Spinal cord (tissue), 10 donors: Measurements from ENCODE around the gene IQCN. TPM values are rescaled to one million over a fixed set of nuclear protein-coding genes. Genes with fewer than 3 reads are reported as not detected.
A peak's percentile ranks its signal among the peaks of the same experiment; 100 is the strongest.

ENCODE experiments used
- DNase-seq, 6 donors: peaks; one replicate each; pipeline versions ENCODE4 v3.0.0 to v3.0.0-alpha.2; 2013 to 2015; ENCODE audit warnings: low spot score in 6 of 6, low read depth in 4 of 6
- H3K27ac ChIP-seq: one replicate; pipeline ENCODE4 v1.5.1; 2013; ENCODE audit warnings: low read depth, low read length, control low read depth
- H3K27me3 ChIP-seq: one replicate; pipeline ENCODE4 v1.6.1; 2013; ENCODE audit warnings: low read length; ENCODE audit not compliant: control insufficient read depth, insufficient read depth
- H3K36me3 ChIP-seq: one replicate; pipeline ENCODE4 v1.6.1; 2013; ENCODE audit warnings: low read length; ENCODE audit not compliant: control insufficient read depth, insufficient read depth
- H3K4me1 ChIP-seq: one replicate; pipeline ENCODE4 v1.6.1; 2013; ENCODE audit warnings: low read length; ENCODE audit not compliant: control insufficient read depth, insufficient read depth
- H3K4me3 ChIP-seq: one replicate; pipeline ENCODE4 v1.5.1; 2013; ENCODE audit warnings: low read depth, low read length, control low read depth
- H3K9me3 ChIP-seq: one replicate; pipeline ENCODE4 v1.6.1; 2013; ENCODE audit warnings: low read length; ENCODE audit not compliant: control insufficient read depth, insufficient read depth
- WGBS: methylation state at CpG from one replicate; pipeline ENCODE4 v1.1.5; 2013; ENCODE audit warnings: missing lambda C conversion rate; ENCODE audit not compliant: insufficient coverage; 5-methylcytosine and 5-hydroxymethylcytosine counted together
- polyA plus RNA-seq, 2 donors: library from polyadenylated mRNA; unstranded; fragments of 120-200 nt; gene quantifications; one replicate each; pipeline ENCODE4 v1.2.1, GENCODE V29; 2013; ENCODE audit not compliant: insufficient read length in 2 of 2
- total RNA-seq, 2 donors: library from RNA; depleted of rRNA in 1 of 2; stranded (reverse); fragments of 120-200 nt in 1 of 2; fragments of >200 nt in 1 of 2; gene quantifications; one replicate each; pipeline versions ENCODE4 v1.2.3 to v1.2.4, GENCODE V29; 2013 to 2014
- donor health status: healthy.

IQCN gene
- total and polyA plus RNA-seq, 4 donors: 0.59 to 9.0 (median 4.7) TPM

DNA sequence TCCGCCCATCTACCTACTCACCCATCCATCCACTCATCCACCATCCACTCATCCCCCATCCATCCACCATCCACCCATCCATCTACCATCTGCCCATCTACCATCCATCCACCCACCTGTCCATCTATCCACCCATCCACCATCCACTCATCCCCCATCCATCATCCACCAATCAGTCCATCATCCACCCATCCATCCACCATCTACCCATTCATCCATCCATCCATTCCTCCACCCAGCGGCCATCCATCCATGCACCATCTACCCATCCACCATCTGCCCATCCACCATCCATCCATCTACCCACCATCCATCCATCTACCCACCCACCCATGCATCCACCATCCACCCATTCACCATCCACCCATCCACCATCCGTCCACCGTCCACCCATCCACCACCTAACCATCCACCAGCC, 20.8 kb upstream of the IQCN start:
- 86% methylated on average over 4 of the region's 4 CpGs for WGBS
- peaks cover 42% of the 10 kb centered on the region for H3K4me1 ChIP-seq
- H3K4me3 ChIP-seq: no peak overlapping the region
- H3K9me3 ChIP-seq: no peaks in the 10 kb centered on the region
- H3K27ac ChIP-seq: no peak overlapping the region
- no peaks in the 10 kb centered on the region for H3K27me3 ChIP-seq
- no peaks in the 10 kb centered on the region for H3K36me3 ChIP-seq
- no peak for DNase-seq

DNA sequence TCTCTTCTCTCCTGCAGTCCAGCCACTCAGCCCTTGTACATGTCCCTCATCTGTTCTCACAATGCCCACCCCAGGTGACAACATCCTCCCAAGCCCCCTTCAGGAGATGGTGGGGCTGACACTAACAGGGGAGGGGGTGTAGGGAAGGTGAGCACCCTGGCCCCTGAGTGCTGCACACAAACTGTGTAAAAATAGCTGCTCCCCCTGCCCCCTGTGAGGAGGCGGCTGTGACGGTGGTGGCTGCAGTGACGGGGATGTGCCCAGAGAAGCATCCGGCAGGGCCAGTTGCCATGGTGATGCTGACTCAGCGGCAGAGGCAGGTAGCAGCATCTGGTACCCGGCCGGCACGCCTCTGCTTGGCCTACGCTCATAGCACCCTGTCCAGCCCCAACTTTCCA, 20.2 kb upstream of the IQCN start:
- DNase-seq: peak in 1 of 6 donors; percentile 91
- H3K4me3 ChIP-seq: no peak overlapping the region
- H3K36me3 ChIP-seq: no peaks in the 10 kb centered on the region
- H3K9me3 ChIP-seq: no peaks in the 10 kb centered on the region
- H3K27ac ChIP-seq: no peak overlapping the region
- WGBS: 12% methylated on average over 4 of the region's 9 CpGs
- peaks cover 42% of the 10 kb centered on the region for H3K4me1 ChIP-seq
- no peaks in the 10 kb centered on the region for H3K27me3 ChIP-seq

DNA sequence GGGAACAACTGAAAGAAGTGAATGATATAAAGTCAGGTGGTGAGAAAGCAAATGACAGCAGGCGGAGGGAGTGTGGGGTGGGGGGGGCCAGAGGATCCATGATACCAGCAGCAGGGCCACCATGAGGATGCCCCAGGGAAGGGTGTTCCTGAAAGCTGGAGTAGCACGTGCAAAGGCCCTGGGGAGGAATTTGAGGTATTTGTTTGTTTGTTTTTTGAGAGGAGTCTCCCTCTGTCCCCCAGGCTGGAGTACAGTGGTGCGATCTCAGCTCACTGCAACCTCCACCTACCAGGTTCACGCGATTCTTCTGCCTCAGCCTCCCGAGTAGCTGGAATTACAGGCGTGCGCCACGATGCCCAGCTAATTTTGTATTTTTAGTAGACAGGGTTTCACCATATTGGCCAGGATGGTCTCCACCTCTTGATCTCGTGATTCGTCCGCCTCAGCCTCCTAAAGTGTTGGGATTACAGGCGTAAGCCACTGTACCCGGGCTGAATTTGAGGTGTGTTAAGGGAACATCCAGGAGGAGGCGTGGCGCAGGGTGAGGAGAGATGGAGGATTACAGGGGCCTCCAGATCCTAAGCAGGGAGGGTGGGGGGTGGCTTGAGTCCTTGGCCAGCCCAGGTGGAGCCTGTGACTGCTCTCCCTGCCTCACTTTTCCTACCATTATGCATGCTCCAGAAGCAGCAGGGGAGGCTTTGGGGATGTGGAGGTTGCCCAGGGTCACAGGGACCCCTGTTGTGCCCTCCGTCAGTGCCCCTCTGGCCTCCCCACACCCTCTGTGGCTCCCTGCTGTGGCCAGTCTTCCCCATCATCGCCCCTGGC, 19.6 kb upstream of the IQCN start:
- H3K36me3 ChIP-seq: no peaks in the 10 kb centered on the region
- H3K27me3 ChIP-seq: no peaks in the 10 kb centered on the region
- H3K4me1 ChIP-seq: peaks cover 42% of the 10 kb centered on the region
- H3K27ac ChIP-seq: peak overlapping the region; percentile 98
- H3K4me3 ChIP-seq: no peak overlapping the region
- H3K9me3 ChIP-seq: no peaks in the 10 kb centered on the region
- DNase-seq: peak in 1 of 6 donors; percentile 20
- 51% methylated on average over 12 of the region's 18 CpGs for WGBS

DNA sequence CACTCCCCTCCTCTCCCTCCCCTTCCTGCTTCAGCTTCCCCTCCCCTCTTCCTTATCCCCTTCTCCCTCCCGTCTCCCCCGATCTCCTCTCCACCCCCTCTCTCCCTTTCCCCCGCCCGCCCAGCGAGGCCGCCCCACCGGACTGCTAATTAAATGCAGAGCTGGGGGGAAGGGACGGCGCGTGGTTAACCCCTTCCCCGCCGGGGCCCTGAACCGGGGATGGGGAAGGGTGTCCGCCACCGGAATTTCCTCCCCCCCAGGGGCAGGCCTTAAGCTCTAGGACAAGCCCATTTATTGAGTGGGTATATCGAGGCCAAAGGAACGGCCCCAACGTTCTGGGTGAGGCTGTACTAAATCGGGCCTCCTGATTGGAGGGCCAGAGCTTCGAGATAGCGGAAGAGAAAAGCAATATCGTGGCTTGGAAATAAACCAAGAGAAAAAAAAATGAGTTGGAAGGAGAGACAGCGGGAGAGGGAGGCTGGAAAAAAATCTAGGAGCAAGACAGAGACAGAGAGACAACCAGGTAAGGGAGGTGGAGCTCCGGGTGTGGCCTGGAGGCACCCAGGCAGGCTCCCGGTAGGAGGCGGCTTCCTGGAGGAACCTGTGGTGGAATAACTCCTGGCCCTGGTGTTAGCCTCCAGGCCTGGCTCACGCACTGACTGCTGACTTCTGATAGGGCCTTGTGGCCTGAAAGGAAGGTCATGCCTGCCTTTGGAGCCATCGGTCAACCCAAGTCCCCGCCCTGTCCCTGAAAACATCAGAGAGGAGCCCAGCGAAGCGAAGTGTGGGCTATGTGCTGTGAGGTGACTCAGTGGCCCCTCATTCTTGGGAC, 18.8 kb upstream of the IQCN start:
- H3K36me3 ChIP-seq: no peaks in the 10 kb centered on the region
- peak in 3 of 6 donors; percentile 75 to 94 (median 92) for DNase-seq
- peaks cover 43% of the 10 kb centered on the region for H3K4me1 ChIP-seq
- H3K27ac ChIP-seq: peak overlapping the region; percentile 98
- no peaks in the 10 kb centered on the region for H3K9me3 ChIP-seq
- WGBS: 15% methylated on average over 16 of the region's 31 CpGs
- peak overlapping the region; percentile 88 for H3K4me3 ChIP-seq
- peaks cover 3% of the 10 kb centered on the region for H3K27me3 ChIP-seq

DNA sequence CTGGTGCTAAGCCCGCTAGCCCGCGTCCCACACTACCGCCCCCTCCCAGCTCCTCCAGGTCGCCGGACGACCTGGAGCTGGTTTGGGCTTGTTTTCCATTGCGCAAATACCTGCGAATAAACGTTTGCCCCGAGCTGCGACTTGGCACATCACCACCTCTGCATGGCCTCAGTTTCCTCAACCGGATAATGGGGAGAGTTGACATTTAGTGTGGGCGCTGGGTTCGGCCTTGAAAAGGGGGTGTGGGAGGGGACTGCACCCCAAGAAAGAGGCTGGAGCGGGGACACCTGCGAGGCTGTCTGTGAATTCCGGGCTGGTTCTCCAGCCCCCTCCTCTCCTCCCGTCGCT, 18.2 kb upstream of the IQCN start:
- Histone ChIP-seq H3K4me1 (peaks cover 49% of the 10 kb centered on the region), H3K4me3 (peak overlapping the region; percentile 88), H3K9me3 (no peaks in the 10 kb centered on the region), H3K27ac (peak overlapping the region; percentile 98), H3K36me3 (no peaks in the 10 kb centered on the region), H3K27me3 (peaks cover 7% of the 10 kb centered on the region)
- no peak for DNase-seq
- WGBS: 0% methylated on average over 12 of the region's 20 CpGs

DNA sequence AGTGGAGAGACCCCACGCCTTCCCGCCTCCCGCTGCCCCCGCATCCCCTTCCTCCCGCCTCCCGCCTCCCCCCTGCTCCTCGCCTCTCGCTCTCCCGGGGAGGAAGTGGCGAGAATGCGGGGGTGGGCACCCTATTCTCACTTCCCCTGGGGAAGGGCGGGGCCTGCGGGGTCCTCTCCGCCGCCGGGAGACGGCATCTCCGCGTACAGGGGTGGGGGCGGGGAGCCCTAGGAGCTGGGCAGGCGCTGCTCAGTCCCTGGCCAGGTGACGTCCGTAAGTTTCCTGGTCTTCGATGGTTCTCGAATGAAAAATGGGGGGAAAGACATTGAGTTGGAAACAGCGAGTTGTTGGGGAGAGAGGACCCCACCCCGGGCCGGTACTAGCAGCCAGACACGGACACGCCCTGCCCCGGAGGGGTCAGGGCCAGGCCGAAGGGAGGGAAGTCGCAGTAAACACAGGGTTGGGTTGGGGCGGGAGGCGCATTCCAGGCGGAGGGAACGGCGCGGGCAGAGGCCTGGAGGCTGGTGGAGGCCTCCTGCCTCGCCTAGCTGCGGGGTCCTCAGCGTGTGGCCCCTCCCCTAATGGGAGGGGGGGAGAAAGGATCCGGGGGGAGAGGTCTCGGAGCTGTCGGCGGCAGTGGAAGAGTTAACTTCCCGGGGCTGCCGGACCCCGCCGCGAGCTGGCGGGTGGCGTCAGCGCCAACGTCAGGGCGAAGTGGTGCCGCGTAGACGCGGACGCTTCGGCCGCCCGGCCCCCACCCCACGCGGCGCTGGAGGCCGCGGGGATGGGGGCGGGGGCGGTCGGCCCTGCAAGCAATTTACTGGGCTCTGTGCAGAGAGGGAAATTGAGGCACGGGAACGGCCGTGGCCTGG, 17.6 kb upstream of the IQCN start:
- Histone ChIP-seq H3K36me3 (no peaks in the 10 kb centered on the region), H3K27ac (peak overlapping the region; percentile 98), H3K9me3 (no peaks in the 10 kb centered on the region), H3K4me1 (peaks cover 52% of the 10 kb centered on the region), H3K4me3 (peak overlapping the region; percentile 88), H3K27me3 (peaks cover 7% of the 10 kb centered on the region)
- DNase-seq: peak in 5 of 6 donors; percentile 57 to 93 (median 72)
- WGBS: under 1% methylated on average over 66 of the region's 75 CpGs

DNA sequence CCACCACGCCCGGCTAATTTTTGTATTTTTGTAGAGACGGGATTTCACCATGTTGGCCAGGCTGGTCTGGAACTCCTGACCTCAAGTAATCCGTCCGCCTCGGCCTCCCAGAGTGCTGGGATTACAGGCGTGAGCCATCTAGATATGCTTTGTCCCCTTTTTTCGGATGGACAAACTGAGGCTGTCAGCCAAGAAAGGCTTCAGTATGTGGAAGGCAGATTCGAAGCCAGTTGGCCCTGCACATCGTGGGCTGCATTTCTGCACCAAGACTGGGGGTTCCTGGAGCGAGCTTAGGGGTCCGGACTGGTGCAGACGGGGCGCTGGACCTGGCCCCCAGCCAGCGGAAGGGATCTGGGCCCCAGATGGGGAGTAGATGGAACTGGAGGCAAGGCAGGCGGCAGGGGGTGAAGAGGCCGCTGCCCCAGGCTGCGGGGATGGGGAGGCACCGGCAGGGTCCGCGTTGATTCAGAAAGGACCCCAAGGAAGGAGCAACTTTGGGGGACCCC, 16.8 kb upstream of the IQCN start:
- peak overlapping the region; percentile 98 for H3K27ac ChIP-seq
- H3K4me1 ChIP-seq: peaks cover 52% of the 10 kb centered on the region
- H3K4me3 ChIP-seq: peak overlapping the region; percentile 88
- H3K36me3 ChIP-seq: no peaks in the 10 kb centered on the region
- no peaks in the 10 kb centered on the region for H3K9me3 ChIP-seq
- DNase-seq: peak in 1 of 6 donors; percentile 11
- 39% methylated on average over 19 of the region's 21 CpGs for WGBS
- H3K27me3 ChIP-seq: peaks cover 7% of the 10 kb centered on the region

DNA sequence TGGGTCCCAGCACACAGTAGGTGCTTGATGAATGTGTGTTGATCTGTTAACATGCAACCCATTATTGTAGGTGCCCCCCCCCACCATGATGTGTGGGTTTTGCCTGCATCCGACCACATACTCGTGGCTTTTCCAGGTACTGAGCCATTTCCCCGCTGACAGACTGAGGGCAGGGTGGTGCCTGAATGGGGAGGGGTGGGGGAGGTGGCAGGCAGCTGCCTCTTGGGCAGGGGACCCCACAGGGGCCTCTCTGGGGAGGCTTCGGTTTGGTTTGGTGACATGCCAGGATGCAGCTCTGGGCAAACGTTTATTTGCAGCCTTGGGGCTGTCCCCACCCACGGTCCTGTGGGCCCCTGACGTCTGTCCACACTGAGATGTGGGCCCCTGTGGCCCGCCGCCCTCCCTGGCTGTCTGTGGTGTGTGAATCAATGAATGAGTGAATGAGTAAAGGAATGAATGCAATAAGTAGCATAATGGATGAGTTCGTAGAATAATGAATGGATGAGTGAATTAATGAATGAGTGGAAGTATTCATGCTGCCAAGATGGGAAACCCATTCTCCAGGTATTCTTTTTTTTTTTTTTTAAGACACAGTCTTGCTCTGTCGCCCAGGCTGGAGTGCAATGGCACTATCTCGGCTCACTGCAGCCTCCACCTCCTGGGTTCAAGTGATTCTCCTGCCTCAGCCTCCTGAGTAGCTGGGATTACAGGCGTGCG, 16.2 kb upstream of the IQCN start:
- peaks cover 7% of the 10 kb centered on the region for H3K27me3 ChIP-seq
- H3K4me3 ChIP-seq: no peak overlapping the region
- no peaks in the 10 kb centered on the region for H3K9me3 ChIP-seq
- H3K27ac ChIP-seq: peak overlapping the region; percentile 15
- H3K36me3 ChIP-seq: no peaks in the 10 kb centered on the region
- DNase-seq: no peak
- H3K4me1 ChIP-seq: peaks cover 52% of the 10 kb centered on the region
- WGBS: 51% methylated on average over 12 of the region's 14 CpGs
